PC-9 (cell line): Measurements from ENCODE around the gene BHLHA15. TPM values are rescaled to one million over a fixed set of nuclear protein-coding genes. Genes with fewer than 3 reads are reported as not detected.

Experiments
- BruUV-seq: library from RNA; stranded (reverse); fragments of 400-500 nt; replicated peaks from 2 replicates; lab custom pipeline; 2021; lab: Mats Ljungman, UMichigan
- CTCF ChIA-PET: fragments of 300-600 bp; sonication (Branson Sonifier 250); formaldehyde crosslinking; loops from one replicate; lab custom pipeline; 2022; ENCODE audit warnings: antibody characterized with exemption; lab: Charles Lee
- POLR2A ChIA-PET: fragments of 300-600 bp; sonication (Branson Sonifier 250); formaldehyde crosslinking; loops from one replicate; lab custom pipeline; 2022; ENCODE audit warnings: antibody characterized with exemption; ENCODE audit not compliant: unreplicated experiment; lab: Charles Lee
- DNase-seq, 2 experiments: peaks; one replicate each; pipeline versions ENCODE4 v3.0.0 to v3.0.0-alpha.2; 2015 to 2022; ENCODE audit warnings: mixed read lengths in 1 of 2
- H2AFZ ChIP-seq: fragments of 200-600 bp; sonication (generic); 2 replicates; pipeline ENCODE4 v1.8.1; 2017; ENCODE audit warnings: antibody characterized with exemption
- H3F3A ChIP-seq: fragments of 200-600 bp; sonication (generic); 2 replicates; pipeline ENCODE4 v1.8.1; 2017; ENCODE audit warnings: antibody characterized with exemption, mild to moderate bottlenecking, low read depth; ENCODE audit not compliant: insufficient read depth
- H3K27ac ChIP-seq: fragments of 200-600 bp; sonication (generic); 2 replicates; pipeline ENCODE4 v1.6.1; 2016; ENCODE audit warnings: mixed run types
- H3K27me3 ChIP-seq: fragments of 200-600 bp; sonication (generic); 2 replicates; pipeline ENCODE4 v1.6.1; 2016; ENCODE audit warnings: low read depth, mixed run types; ENCODE audit not compliant: insufficient read depth
- H3K36me3 ChIP-seq: fragments of 200-600 bp; sonication (generic); 2 replicates; pipeline ENCODE4 v1.6.1; 2016; ENCODE audit warnings: low read depth, mixed run types
- H3K4me1 ChIP-seq: fragments of 200-600 bp; sonication (generic); replicated peaks from 2 replicates; pipeline ENCODE4 v1.6.1; 2016; ENCODE audit warnings: mixed run types; ENCODE audit not compliant: insufficient read depth
- H3K4me2 ChIP-seq: fragments of 200-600 bp; sonication (generic); 2 replicates; pipeline ENCODE4 v1.6.1; 2017; ENCODE audit warnings: mixed run types
- H3K4me3 ChIP-seq: fragments of 200-600 bp; sonication (generic); 2 replicates; pipeline ENCODE4 v1.6.1; 2016; ENCODE audit warnings: mixed run types
- H3K79me2 ChIP-seq: fragments of 200-600 bp; sonication (generic); 2 replicates; pipeline ENCODE4 v1.6.1; 2017; ENCODE audit warnings: low read depth, mixed run types
- H3K9me2 ChIP-seq: fragments of 200-600 bp; sonication (generic); 2 replicates; pipeline ENCODE4 v1.8.1; 2017; ENCODE audit warnings: mild to moderate bottlenecking; ENCODE audit not compliant: insufficient read depth
- H3K9me3 ChIP-seq: fragments of 200-600 bp; sonication (generic); 2 replicates; pipeline ENCODE4 v1.8.1; 2016; ENCODE audit warnings: low read depth; ENCODE audit not compliant: insufficient read depth
- H4K20me1 ChIP-seq: fragments of 200-600 bp; sonication (generic); 2 replicates; pipeline ENCODE4 v1.8.1; 2017; ENCODE audit not compliant: insufficient read depth
- EZH2 ChIP-seq: fragments of 200-600 bp; sonication (generic); IDR thresholded peaks from 2 replicates; pipeline ENCODE4 v1.8.0; 2017; ENCODE audit warnings: antibody characterized with exemption, low read depth
- intact Hi-C: fragments of 100-400 bp; cut with micrococcal nuclease; formaldehyde crosslinking; loops from one replicate; pipeline ENCODE4 v1.10.0; 2022; ENCODE audit not compliant: unreplicated experiment
- total RNA-seq: library from RNA; stranded (reverse); gene quantifications from 2 replicates; pipeline ENCODE4 v1.2.3, GENCODE V29; 2021
- TF ChIP-seq, protein P1 (sequence below): fragments of 200-600 bp; sonication (generic); conservative IDR thresholded peaks from 2 replicates; pipeline ENCODE4 v1.6.1; 2017; ENCODE audit warnings: mixed run types, antibody characterized with exemption, mild to moderate bottlenecking, moderate library complexity

BHLHA15 gene
- total RNA-seq, 1 experiment from 2014 or later: 0.79 TPM

DNA sequence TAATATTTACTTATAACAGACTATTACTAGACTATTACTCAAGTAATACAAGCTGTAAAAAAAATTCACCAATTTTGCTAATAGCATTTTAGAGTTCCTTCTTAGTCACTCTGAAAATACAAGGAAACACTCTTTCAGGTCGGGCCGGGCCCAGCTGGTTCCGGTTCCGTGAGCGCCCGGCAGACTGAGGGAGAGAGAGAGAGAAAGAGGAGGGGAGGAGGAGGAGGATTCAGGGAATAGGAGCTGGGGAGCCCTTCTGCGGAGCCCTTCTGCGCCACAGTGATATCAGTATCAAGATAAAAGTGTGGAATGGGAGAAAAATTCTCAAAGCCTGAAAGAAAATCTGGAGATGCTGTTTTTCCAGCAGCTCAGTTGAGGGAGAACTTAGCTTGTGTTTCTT is 30.5 kb upstream of the BHLHA15 start:
- TF ChIP-seq, protein P1, sequence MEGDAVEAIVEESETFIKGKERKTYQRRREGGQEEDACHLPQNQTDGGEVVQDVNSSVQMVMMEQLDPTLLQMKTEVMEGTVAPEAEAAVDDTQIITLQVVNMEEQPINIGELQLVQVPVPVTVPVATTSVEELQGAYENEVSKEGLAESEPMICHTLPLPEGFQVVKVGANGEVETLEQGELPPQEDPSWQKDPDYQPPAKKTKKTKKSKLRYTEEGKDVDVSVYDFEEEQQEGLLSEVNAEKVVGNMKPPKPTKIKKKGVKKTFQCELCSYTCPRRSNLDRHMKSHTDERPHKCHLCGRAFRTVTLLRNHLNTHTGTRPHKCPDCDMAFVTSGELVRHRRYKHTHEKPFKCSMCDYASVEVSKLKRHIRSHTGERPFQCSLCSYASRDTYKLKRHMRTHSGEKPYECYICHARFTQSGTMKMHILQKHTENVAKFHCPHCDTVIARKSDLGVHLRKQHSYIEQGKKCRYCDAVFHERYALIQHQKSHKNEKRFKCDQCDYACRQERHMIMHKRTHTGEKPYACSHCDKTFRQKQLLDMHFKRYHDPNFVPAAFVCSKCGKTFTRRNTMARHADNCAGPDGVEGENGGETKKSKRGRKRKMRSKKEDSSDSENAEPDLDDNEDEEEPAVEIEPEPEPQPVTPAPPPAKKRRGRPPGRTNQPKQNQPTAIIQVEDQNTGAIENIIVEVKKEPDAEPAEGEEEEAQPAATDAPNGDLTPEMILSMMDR: no peak
- no peak for TF ChIP-seq EZH2
- intact Hi-C loops: no loop called here
- POLR2A ChIA-PET: no interaction called here
- H2AFZ ChIP-seq: no peak overlapping the region
- no peaks in the 10 kb centered on the region for H3K9me2 ChIP-seq
- H3K36me3 ChIP-seq: peaks cover 3% of the 10 kb centered on the region
- no peak overlapping the region for H3K4me2 ChIP-seq
- peaks cover 11% of the 10 kb centered on the region for H4K20me1 ChIP-seq
- H3K79me2 ChIP-seq: no peaks in the 10 kb centered on the region; the same call in 1 of the 2 replicates
- H3K4me1 ChIP-seq: peaks cover 11% of the 10 kb centered on the region; the same call in 1 of the 2 replicates
- CTCF ChIA-PET: no interaction called here
- H3K27me3 ChIP-seq: no peaks in the 10 kb centered on the region
- H3K27ac ChIP-seq: no peak overlapping the region
- DNase-seq: no peak
- no TSS peak for BruUV-seq
- no peak overlapping the region for H3K4me3 ChIP-seq
- H3K9me3 ChIP-seq: no peaks in the 10 kb centered on the region
- no peaks in the 10 kb centered on the region for H3F3A ChIP-seq

DNA sequence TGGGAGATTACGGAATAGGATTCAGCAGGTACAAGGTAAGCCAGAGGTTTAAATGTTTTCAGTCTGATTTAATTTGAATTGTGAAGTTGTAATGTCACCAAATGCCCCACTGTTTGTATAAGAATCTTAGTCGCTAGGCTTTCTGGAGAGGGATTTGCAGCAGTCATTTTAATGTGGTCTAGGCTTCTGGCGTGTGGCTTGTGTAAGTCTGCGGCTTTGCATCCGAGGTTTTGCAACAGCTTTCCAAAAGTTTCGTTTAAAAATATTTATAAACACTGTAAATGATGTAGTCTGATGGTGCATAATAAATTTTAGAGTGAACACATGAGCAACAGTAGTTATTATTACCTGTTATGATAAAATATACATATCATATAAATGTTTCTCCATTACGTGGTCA is 26.1 kb upstream of the BHLHA15 start:
- DNase-seq: no peak
- Histone ChIP-seq H3K9me2 (no peaks in the 10 kb centered on the region), H3K4me1 (no peaks in the 10 kb centered on the region), H3K27ac (no peak overlapping the region), H3K4me2 (no peak overlapping the region), H3F3A (no peaks in the 10 kb centered on the region), H4K20me1 (0 out of 2 replicates have a peak, but pooled peaks cover 11% of the 10 kb centered on the region), H3K36me3 (peaks cover 3% of the 10 kb centered on the region), H2AFZ (no peak overlapping the region), H3K4me3 (no peak overlapping the region), H3K9me3 (no peaks in the 10 kb centered on the region), H3K27me3 (no peaks in the 10 kb centered on the region), H3K79me2 (no peaks in the 10 kb centered on the region; the same call in 1 of the 2 replicates)
- CTCF ChIA-PET: interaction anchor here (0.7 kb wide), 1 partner anchor 163 kb away, joined by 3 read pairs; no protein-coding TSS in a partner anchor
- POLR2A ChIA-PET: no interaction called here
- TF ChIP-seq, protein P1: no peak
- no peak for TF ChIP-seq EZH2
- intact Hi-C loops: no loop called here
- BruUV-seq: no TSS peak

DNA sequence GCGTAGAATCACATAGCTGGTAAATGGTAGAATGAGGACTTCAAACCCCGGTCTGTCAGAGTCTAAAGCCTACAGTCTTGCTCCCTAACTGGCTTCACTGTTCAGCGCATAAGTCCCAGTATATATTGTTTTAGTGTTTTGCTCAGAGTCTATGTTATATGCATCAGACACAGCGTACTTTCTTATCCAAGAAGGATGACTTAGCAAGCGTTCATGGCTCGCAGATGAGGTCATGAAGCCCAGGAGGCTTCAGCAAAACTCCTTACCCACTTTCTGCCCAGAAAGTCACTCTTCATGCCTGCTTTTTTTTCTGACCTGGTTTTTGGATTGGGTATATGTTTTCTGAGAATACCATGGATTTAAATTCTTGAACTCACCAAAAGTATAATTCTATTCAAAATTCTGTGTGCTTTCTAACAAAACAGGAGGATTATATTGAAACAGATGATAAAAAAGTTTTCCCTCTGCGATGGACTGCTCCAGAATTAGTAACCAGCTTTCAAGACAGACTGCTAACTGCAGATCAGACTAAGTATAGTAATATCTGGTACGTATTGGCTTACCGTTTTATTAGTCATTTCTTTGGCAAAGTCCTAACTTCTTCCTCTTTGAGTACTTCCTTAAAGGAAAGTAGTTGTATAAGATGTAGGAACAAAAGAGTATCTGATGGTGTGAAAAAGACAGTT is 24.6 kb upstream of the BHLHA15 start:
- Histone ChIP-seq H3K79me2 (no peaks in the 10 kb centered on the region), H3K9me3 (no peaks in the 10 kb centered on the region), H3K4me2 (no peak overlapping the region), H3K4me3 (no peak overlapping the region), H2AFZ (no peak overlapping the region), H4K20me1 (0 out of 2 replicates have a peak, but pooled peaks cover 11% of the 10 kb centered on the region), H3K4me1 (no peaks in the 10 kb centered on the region), H3K36me3 (peaks cover 3% of the 10 kb centered on the region; the same call in 1 of the 2 replicates), H3K9me2 (no peaks in the 10 kb centered on the region), H3F3A (no peaks in the 10 kb centered on the region), H3K27me3 (no peaks in the 10 kb centered on the region), H3K27ac (no peak overlapping the region)
- no peak for TF ChIP-seq EZH2
- TF ChIP-seq, protein P1: no peak
- intact Hi-C loops: no loop called here
- BruUV-seq: no TSS peak
- DNase-seq: no peak
- POLR2A ChIA-PET: no interaction called here
- CTCF ChIA-PET: no interaction called here
